Loucy (cell line): ENCODE measurements around the gene SDC1.

Experiments used
- H2AFZ ChIP-seq: fragments of 200-600 bp; sonication (generic); 2 replicates; pipeline ENCODE4 v1.6.0; 2016; ENCODE audit warnings: antibody characterized with exemption, mild to moderate bottlenecking, low read length, moderate library complexity
- H3F3A ChIP-seq: fragments of 200-600 bp; 2 replicates; pipeline ENCODE4 v1.6.0; 2016; ENCODE audit warnings: antibody characterized with exemption, low read depth, mild to moderate bottlenecking
- H3K27me3 ChIP-seq: fragments of 200-600 bp; sonication (generic); 2 replicates; pipeline ENCODE4 v1.6.1; 2014; ENCODE audit warnings: low read length, mild to moderate bottlenecking; ENCODE audit not compliant: insufficient read depth, poor library complexity, severe bottlenecking
- H3K36me3 ChIP-seq: fragments of 200-600 bp; sonication (generic); 2 replicates; pipeline ENCODE4 v1.6.1; 2016; ENCODE audit warnings: low read length; ENCODE audit not compliant: insufficient read depth
- H3K4me1 ChIP-seq: fragments of 200-600 bp; sonication (generic); 2 replicates; pipeline ENCODE4 v1.5.1; 2014; ENCODE audit warnings: low read length, mild to moderate bottlenecking; ENCODE audit not compliant: insufficient read depth, poor library complexity, severe bottlenecking
- H3K4me2 ChIP-seq: fragments of 200-600 bp; sonication (generic); 2 replicates; pipeline ENCODE4 v1.6.0; 2014; ENCODE audit warnings: antibody characterized with exemption, low read length, low read depth, mild to moderate bottlenecking; ENCODE audit not compliant: poor library complexity, severe bottlenecking
- H3K4me3 ChIP-seq: fragments of 200-600 bp; sonication (generic); 2 replicates; pipeline ENCODE4 v1.5.1; 2014; ENCODE audit warnings: low read length, mild to moderate bottlenecking, mixed read lengths; ENCODE audit not compliant: poor library complexity, severe bottlenecking
- H3K79me2 ChIP-seq: fragments of 200-600 bp; sonication (generic); 2 replicates; pipeline ENCODE4 v1.6.1; 2014; ENCODE audit warnings: low read length; ENCODE audit not compliant: insufficient read depth
- H3K9ac ChIP-seq: fragments of 200-600 bp; sonication (generic); 2 replicates; pipeline ENCODE4 v1.6.0; 2014; ENCODE audit warnings: mild to moderate bottlenecking, low read depth, low read length, moderate library complexity; ENCODE audit not compliant: poor library complexity, severe bottlenecking
- H3K9me2 ChIP-seq: fragments of 200-600 bp; sonication (generic); replicated peaks from 2 replicates; pipeline ENCODE4 v1.6.1; 2016; ENCODE audit warnings: low read depth, low read length, mixed read lengths
- H3K9me3 ChIP-seq: fragments of 200-600 bp; sonication (generic); 2 replicates; pipeline ENCODE4 v1.6.1; 2014; ENCODE audit warnings: mild to moderate bottlenecking, antibody characterized with exemption, low read length, low read depth; ENCODE audit not compliant: insufficient read depth
- H4K20me1 ChIP-seq: fragments of 200-600 bp; sonication (generic); 2 replicates; pipeline ENCODE4 v1.6.0; 2014; ENCODE audit warnings: antibody characterized with exemption, low read length, mild to moderate bottlenecking; ENCODE audit not compliant: insufficient read depth, poor library complexity, severe bottlenecking
- EZH2phosphoT487 ChIP-seq: fragments of 200-600 bp; IDR thresholded peaks from 2 replicates; pipeline ENCODE4 v1.6.1; 2018; ENCODE audit warnings: antibody characterized with exemption, mild to moderate bottlenecking, moderate library complexity, borderline replicate concordance
- TF ChIP-seq, protein P1 (sequence below): fragments of 200-600 bp; sonication (generic); conservative IDR thresholded peaks from 2 replicates; pipeline ENCODE4 v1.5.1; 2014; ENCODE audit warnings: mild to moderate bottlenecking, antibody characterized with exemption, low read length

The SDC1 gene

GRCh38 chr2:20191714-20192569 lies 33.0 kb downstream of the SDC1 start:
- H3K9me2 ChIP-seq = no peaks in the 10 kb centered on the region
- no peak overlapping the region for H3K9ac ChIP-seq
- no peak for TF ChIP-seq EZH2phosphoT487
- TF ChIP-seq, protein P1, sequence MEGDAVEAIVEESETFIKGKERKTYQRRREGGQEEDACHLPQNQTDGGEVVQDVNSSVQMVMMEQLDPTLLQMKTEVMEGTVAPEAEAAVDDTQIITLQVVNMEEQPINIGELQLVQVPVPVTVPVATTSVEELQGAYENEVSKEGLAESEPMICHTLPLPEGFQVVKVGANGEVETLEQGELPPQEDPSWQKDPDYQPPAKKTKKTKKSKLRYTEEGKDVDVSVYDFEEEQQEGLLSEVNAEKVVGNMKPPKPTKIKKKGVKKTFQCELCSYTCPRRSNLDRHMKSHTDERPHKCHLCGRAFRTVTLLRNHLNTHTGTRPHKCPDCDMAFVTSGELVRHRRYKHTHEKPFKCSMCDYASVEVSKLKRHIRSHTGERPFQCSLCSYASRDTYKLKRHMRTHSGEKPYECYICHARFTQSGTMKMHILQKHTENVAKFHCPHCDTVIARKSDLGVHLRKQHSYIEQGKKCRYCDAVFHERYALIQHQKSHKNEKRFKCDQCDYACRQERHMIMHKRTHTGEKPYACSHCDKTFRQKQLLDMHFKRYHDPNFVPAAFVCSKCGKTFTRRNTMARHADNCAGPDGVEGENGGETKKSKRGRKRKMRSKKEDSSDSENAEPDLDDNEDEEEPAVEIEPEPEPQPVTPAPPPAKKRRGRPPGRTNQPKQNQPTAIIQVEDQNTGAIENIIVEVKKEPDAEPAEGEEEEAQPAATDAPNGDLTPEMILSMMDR = no peak
- no peaks in the 10 kb centered on the region for H3K9me3 ChIP-seq
- no peak overlapping the region for H3K4me2 ChIP-seq
- H3F3A ChIP-seq = no peaks in the 10 kb centered on the region
- H3K79me2 ChIP-seq = no peaks in the 10 kb centered on the region
- H2AFZ ChIP-seq = no peak overlapping the region
- no peaks in the 10 kb centered on the region for H3K27me3 ChIP-seq
- H3K36me3 ChIP-seq = no peaks in the 10 kb centered on the region
- no peak overlapping the region for H3K4me3 ChIP-seq
- H3K4me1 ChIP-seq = no peaks in the 10 kb centered on the region
- no peaks in the 10 kb centered on the region for H4K20me1 ChIP-seq

DNA sequence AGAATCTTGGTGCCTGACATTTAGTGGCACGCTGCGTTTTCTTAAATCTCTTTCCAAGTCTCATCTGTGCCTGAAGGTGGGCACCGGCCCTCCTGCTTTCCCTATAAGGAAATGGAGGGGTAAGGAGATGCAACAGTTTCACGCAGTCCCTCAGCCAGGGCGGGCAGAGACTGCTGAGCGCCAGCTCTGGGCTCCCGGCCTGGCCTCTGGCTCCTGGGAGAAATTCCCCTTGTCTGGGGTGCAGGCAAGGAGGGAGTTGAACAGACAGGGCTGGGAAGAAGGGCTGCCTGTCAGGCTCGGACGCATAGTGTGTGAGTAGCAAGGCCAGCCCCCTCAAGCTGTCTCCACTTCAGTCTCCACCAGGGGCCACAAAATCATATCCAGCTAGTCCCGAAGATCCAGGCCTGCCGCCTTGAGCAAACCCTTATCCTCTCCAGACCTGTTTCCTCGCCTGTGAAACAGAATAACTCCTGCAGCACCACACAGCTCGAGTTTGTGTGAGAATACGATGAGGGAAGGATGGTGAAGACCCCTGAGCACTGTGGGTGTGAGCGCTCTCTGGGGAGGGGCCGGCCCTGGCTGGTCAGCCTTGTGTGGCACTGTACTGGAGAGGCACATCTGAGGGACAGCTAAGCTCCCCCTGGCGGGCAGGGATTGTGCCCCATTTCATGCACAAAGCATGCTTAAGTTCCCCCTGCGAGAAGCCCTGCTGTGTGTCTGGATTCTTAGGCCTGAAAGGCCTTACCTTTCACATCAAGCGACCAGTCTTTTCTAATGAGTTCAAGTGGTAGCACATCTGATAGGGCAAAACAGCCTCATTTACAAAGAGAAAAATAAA lies 33.8 kb downstream of the SDC1 start:
- Histone ChIP-seq H3K79me2 (no peaks in the 10 kb centered on the region), H3K9me2 (no peaks in the 10 kb centered on the region), H3K4me3 (no peak overlapping the region), H3K36me3 (no peaks in the 10 kb centered on the region), H3F3A (no peaks in the 10 kb centered on the region), H4K20me1 (no peaks in the 10 kb centered on the region), H3K4me2 (no peak overlapping the region), H3K9ac (no peak overlapping the region), H2AFZ (no peak overlapping the region), H3K4me1 (no peaks in the 10 kb centered on the region), H3K27me3 (no peaks in the 10 kb centered on the region), H3K9me3 (no peaks in the 10 kb centered on the region)
- no peak for TF ChIP-seq EZH2phosphoT487
- TF ChIP-seq, protein P1 = no peak

GRCh38 chr2:20190170-20190569 lies 34.8 kb downstream of the SDC1 start:
- TF ChIP-seq, protein P1 = no peak
- no peak for TF ChIP-seq EZH2phosphoT487
- no peaks in the 10 kb centered on the region for H3K36me3 ChIP-seq
- no peak overlapping the region for H3K9ac ChIP-seq
- no peak overlapping the region for H3K4me2 ChIP-seq
- H3K9me3 ChIP-seq = no peaks in the 10 kb centered on the region
- no peaks in the 10 kb centered on the region for H3K4me1 ChIP-seq
- H3K4me3 ChIP-seq = no peak overlapping the region
- H3K79me2 ChIP-seq = no peaks in the 10 kb centered on the region
- H3K27me3 ChIP-seq = no peaks in the 10 kb centered on the region
- H3F3A ChIP-seq = no peaks in the 10 kb centered on the region
- no peak overlapping the region for H2AFZ ChIP-seq
- H3K9me2 ChIP-seq = no peaks in the 10 kb centered on the region
- no peaks in the 10 kb centered on the region for H4K20me1 ChIP-seq
